ENCODE measurements around the gene DND1.
A peak's percentile ranks its signal among the peaks of the same experiment; 100 is the strongest.
"Not testable (repeated sequence)": the region's sequence is repeated elsewhere in the genome, so short reads cannot be mapped to it uniquely, and the experiment has no call there.

Gene DND1

GRCh38 chr5:140672455-140673186 is 755 bp downstream of the DND1 start:
- DNase-seq: no peak

- DNase-seq: no peak
These were observed 1.8 kb downstream of the DND1 start for GRCh38 chr5:140671472-140672125.

- not testable (repeated sequence) for DNase-seq
These were observed 2.3 kb downstream of the DND1 start for GRCh38 chr5:140671035-140671434.

- DNase-seq: peak; percentile 90 to 97 (median 95)
These were observed 8.8 kb downstream of the DND1 start, which contains the start of gene WDR55 for GRCh38 chr5:140664359-140665119. WDR55 (plus strand) TSS chr5:140664904; CDS start chr5:140664913, 9 bp downstream.

GRCh38 chr5:140664030-140664358 is 9.4 kb downstream of the DND1 start:
- no peak for DNase-seq

- DNase-seq: not testable (repeated sequence)
These were observed 13.0 kb downstream of the DND1 start for GRCh38 chr5:140660371-140660770.

- DNase-seq: no peak
These were observed 14.5 kb downstream of the DND1 start for GRCh38 chr5:140658870-140659269.

GRCh38 chr5:140647042-140647419 is 26.3 kb downstream of the DND1 start:
- DNase-seq: no peak

- DNase-seq: no peak
These were observed 30.7 kb downstream of the DND1 start for GRCh38 chr5:140642718-140643117.

- no peak for DNase-seq
These were observed 31.7 kb downstream of the DND1 start for GRCh38 chr5:140641716-140642115.

GRCh38 chr5:140639148-140639981 is 34.0 kb downstream of the DND1 start, which contains the start of gene TMCO6:
TMCO6 (plus strand) TSS chr5:140639451; CDS start chr5:140639528, 77 bp downstream.
- DNase-seq: peak; percentile 90 to 98 (median 97)

- DNase-seq: not testable (repeated sequence)
These were observed 34.6 kb downstream of the DND1 start for GRCh38 chr5:140638898-140639147.

GRCh38 chr5:140637371-140638100 is 35.8 kb downstream of the DND1 start:
- DNase-seq: no peak

- DNase-seq: no peak
These were observed 37.8 kb downstream of the DND1 start for GRCh38 chr5:140635291-140636257.

- no peak for DNase-seq
These were observed 39.3 kb downstream of the DND1 start for GRCh38 chr5:140634103-140634502.

GRCh38 chr5:140633501-140633900 is 39.9 kb downstream of the DND1 start:
- no peak for DNase-seq

GRCh38 chr5:140633021-140633471 is 40.3 kb downstream of the DND1 start, which contains the start of gene CD14:
CD14 (minus strand) TSS chr5:140633175; CDS start chr5:140633071, 104 bp downstream.
- DNase-seq: no peak

- DNase-seq: peak; percentile 23 to 71 (median 37)
These were observed 40.9 kb downstream of the DND1 start for GRCh38 chr5:140632366-140633020.

- DNase-seq: peak in 3 of 5 experiments; percentile 9 to 37 (median 13)
These were observed 41.5 kb downstream of the DND1 start for GRCh38 chr5:140631831-140632365.

- no peak for DNase-seq
These were observed 42.3 kb downstream of the DND1 start for GRCh38 chr5:140631036-140631417.

All from T-helper 2 cell (primary cell).